Endothelial cell of umbilical vein (primary cell): Measurements from ENCODE around the gene ASGR2.

Experiments
- FOS ChIP-seq: IDR thresholded peaks from 2 replicates; pipeline ENCODE4 v1.6.1; 2011; ENCODE audit warnings: mild to moderate bottlenecking, low read length, moderate library complexity, borderline replicate concordance; ENCODE audit not compliant: insufficient read depth
- MAX ChIP-seq: IDR thresholded peaks from 2 replicates; pipeline ENCODE4 v1.6.1; 2011; ENCODE audit not compliant: insufficient read depth, insufficient read length
- POLR2AphosphoS5 ChIP-seq: IDR thresholded peaks from 2 replicates; pipeline ENCODE4 v1.6.1; 2012; ENCODE audit warnings: low read depth, mild to moderate bottlenecking, control low read depth, low read length, moderate library complexity; ENCODE audit not compliant: insufficient read depth

DNA sequence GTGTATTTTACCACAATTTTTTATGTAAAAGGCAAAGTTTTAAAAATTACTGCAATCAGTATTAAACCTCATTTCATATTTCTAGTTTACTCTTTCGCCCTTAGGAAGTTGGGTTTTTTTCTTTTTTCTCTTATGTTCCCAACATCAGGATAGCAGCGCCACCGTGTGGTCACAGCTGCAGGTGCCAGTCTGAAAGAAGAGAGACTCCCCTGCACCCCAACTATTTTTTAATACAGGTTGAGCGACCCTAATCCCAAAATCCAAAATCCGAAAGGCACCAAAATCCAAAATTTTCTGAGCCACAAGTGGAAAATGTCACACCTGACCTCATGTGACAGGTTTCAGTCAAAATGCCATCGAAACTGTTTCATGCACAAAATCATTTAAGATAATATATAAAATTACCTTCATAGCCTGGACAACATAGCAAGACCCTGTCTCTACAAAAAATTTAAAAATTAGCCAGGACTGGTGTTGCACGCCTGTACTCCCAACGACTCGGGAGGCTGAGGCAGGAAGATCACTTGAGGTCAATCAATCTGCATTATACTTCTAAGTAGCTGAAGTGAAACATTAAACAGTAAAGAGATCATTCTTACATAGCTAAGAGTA lies 21.8 kb upstream of the ASGR2 start:
- TF ChIP-seq POLR2AphosphoS5 = no peak
- TF ChIP-seq FOS = no peak
- no peak for TF ChIP-seq MAX
